Measurements from ENCODE around the gene GDF2.
A peak's percentile ranks its signal among the peaks of the same experiment; 100 is the strongest.

Gene GDF2

GRCh38 chr10:47314416-47314970 is 7.8 kb upstream of the GDF2 start:
- no peak for DNase-seq

GRCh38 chr10:47315421-47315820 is 6.8 kb upstream of the GDF2 start:
- DNase-seq = no peak

GRCh38 chr10:47316131-47316530 is 6.1 kb upstream of the GDF2 start:
- no peak for DNase-seq

DNA sequence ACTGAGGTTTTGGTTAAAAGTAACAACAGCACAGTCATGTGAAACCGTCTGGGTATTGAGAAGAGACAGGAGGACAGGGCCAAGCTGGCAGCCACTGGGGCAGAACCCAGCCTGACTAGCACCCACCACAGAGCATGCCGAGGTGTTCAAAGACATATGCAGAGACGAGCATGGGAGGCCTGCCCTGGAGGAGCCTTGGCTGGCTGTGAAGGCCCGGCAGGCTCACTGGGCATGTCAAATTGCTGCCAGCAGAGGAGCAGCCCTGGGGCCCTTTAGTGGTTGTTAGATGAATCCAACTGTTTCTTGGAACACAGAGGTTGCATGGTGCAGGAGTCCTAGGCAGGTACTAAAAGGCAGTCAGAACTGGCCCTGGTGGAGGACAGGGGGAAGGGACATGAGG is 5.0 kb upstream of the GDF2 start:
- DNase-seq = no peak

DNA sequence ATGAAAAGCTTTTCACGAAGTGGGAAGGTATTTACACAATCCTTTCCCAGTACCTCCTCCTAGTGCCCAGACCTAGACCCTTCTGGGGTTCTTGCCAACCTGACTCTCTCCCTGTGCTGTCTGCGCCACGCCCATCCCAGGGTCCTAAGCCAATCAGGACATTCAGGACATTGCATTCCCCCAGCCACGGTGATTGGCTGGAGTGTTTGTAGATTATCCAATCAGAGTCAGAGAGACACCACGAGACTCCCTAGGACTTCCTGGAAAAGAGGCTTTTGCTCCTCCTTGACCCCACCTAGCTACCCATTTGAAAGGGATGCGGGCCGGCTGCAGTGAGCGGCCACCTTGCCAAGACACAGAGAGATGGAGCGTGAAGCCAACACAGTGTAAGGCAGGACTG is 3.5 kb upstream of the GDF2 start:
- no peak for DNase-seq

DNA sequence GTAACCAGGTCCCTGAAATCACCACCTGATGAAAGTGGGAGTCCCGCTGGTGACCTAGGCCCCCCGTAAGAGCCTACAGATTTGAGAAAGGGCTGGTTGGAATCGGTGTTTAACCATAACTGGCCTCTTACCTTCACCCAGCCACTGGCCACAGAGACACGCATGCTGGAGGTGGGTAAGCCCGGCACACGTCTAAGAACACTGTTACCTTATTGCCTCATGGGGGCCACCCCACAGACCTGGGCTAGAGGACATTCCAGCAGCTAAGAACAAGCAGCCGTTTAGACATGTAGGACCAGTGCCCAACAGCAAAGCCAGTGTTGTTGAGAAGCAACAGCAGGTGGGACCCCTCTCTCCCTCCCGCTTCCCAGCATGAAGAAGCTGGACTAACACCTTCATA is 2.5 kb upstream of the GDF2 start:
- DNase-seq = no peak

DNA sequence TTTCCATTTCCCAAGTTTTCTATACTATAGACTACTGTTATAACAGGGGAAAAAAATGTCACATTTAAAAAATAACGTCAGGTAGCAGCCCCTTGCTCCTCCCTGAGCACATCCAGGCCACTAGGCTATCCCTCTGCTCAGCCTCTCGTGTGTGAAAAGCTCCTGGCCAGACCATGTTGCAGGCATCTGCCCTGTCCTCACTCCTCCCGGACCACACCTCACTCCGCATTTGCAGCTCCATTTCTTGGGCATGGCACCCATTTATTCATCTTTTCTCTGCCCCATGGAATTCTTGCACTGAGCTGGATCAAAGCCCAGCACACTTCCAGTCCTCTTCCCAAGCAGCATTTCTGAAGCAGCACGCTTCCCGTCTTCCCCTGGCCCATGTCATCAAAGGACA is 1.4 kb upstream of the GDF2 start:
- no peak for DNase-seq

DNA sequence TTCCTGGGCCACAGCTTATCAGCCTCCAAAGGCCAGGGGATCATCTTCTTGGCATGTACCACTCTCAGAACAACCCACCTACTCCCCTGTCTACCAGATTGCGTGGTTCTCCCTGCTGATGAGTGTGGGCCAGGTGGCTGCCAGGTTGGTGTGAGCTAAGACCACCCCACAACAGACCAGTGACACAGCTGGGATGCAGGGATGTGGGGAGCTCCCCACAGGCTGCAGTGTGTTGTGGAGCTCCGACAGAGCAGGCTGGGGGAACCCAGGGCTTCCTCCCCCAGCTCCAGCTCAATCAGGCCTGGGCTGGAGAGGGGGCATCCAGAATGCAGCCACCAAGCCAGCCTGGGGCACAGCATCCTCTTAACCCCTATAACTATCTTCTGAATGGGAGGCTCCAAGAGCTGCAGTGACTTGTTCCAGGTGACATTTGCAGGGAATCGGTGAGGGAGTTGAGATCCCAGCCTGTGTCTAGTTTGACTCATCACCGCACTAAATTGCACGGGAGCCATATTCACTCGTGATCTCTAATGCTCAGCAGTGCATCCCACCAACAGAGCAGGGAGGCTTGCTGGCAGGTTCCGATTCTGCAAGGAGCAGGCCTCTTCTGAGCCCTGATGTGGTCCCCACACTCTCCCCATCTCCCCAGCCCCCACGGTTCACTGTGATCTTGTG is 596 bp upstream of the GDF2 start:
- no peak for DNase-seq

DNA sequence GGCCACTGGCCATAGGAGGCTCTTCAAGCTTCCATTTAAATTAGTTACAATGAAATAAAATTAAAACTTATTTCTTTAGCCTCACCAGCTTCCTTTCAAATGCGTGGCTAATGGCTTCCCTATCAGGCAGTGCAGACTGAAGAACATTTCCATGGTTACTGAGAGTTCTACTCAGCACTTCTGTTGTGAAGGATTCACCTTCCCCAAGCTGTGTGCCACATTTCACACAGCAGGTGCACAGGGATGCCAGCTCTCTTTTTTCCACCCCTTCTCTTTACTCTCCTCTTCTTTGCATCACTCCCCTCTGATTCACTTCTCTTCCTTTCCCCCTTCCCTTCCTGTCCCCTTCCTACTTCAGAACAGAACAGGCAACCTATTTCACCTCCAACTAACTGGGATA is 833 bp downstream of the GDF2 start:
- DNase-seq = no peak

DNA sequence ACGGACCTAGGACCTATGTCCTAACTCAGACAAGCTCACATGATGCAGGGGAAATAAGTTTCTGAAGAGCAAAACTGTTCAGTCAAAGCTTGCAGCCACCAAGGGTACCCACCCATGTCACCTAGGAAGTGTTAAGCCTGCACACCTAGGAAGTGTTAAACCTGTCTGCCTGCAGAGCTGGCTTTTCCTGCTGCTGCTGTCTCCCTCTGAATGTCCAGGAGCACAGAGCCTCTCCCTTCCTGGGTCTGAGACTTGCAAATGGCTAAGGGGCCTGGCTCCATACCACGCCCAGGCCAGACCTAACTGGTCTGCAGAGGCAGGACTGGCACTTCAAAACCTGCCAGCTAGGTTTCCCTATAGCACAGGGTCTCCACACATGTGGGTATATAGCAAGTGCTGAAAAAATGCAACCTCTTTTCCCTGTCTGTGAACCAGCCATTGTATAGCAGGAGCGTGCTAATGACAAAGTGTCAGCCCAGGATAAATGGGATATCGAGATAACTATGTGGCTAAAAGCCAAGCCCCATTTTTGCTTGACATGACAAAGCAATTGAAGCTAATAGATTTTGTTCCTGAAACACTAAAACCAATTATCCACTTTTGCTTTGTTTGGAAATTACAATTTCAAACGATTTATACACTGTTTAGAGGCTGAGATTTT is 1.5 kb downstream of the GDF2 start:
- DNase-seq = no peak

GRCh38 chr10:47325303-47326291 is 3.3 kb downstream of the GDF2 start:
- DNase-seq = no peak

- no peak for DNase-seq
Observed at GRCh38 chr10:47326306-47326926, 4.2 kb downstream of the GDF2 start.

- DNase-seq = peak; percentile 24
Observed at GRCh38 chr10:47326927-47327330, 4.7 kb downstream of the GDF2 start.

GRCh38 chr10:47329855-47330254 is 7.6 kb downstream of the GDF2 start:
- no peak for DNase-seq

- no peak for DNase-seq
Observed at GRCh38 chr10:47330366-47330765, 8.1 kb downstream of the GDF2 start.

GRCh38 chr10:47330804-47331203 is 8.6 kb downstream of the GDF2 start:
- no peak for DNase-seq

DNA sequence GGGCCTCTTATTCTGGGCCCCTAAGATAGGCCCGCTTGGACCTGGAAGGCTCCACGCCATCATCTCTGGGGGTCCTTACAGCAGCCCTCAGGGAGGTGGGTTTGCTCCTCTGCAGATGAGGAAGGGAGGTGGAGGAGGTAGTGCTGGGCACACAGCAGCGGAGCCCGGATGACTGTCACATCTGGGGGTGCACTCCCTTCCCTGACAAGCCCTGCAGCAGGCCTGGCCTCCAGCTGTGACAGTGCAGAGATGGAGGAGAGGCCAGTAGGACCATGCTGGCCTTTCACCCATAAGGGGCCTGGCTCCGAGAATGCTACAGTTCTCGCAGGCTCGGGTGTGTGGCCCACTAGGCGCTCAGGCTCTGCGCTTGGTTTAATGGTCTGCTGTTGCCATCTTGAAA is 9.2 kb downstream of the GDF2 start:
- no peak for DNase-seq

- no peak for DNase-seq
Observed at GRCh38 chr10:47331954-47332353, 9.7 kb downstream of the GDF2 start.

DNA sequence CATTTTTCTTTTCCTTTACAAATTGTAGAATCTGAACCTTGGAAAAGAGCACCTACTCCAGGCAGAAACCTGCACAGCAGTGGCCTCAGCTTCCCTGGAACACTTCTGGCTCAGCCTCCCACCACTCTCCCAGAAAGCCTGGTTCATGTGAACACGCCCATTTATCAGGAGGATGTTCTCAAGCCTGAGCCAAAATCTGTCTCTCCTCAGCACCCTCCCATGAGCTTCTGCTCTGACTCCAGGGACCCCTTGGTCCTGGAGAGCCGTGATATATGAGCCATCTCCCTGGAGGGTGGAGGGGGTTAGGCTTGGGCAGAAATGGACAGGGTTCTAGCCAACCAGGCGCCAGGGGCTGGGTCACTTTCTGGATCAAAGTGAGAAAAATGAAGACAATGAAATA is 10.1 kb downstream of the GDF2 start:
- DNase-seq = no peak

DNA sequence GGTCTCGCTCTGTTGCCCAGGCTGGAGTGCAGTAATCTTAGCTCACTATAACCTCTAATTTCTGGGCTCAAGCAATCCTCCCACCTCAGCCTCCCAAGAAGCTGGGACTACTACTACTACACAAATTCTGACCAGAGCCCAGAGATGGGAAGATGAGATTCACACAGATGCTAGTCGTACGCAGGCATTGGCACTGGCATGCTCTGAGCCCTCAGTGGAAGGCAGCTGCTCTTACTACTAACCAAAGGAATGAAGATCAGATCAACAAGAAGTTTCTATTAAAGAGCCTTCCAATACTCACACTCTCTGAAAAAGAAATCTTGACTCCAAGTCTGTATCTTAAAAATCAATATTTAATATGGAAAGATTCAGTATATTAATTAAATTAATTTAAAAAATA is 10.7 kb downstream of the GDF2 start:
- no peak for DNase-seq

DNA sequence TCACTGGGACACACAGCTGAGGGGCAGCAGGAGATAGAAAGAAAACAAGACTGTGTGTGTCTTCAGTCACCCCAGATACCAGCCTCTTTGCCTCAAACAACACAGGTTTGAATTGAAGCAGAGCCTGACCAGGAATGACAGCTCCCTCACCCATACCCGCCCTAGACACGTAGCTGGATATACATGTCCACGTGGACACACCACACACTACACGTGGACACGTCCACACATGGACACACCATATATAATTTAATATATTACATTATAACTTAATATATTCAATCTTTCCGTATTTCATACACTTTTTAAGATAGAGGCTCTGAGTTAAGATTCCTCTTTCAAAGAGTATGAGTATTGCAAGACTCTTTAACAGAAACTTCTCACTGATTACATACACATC is 11.3 kb downstream of the GDF2 start:
- no peak for DNase-seq

- DNase-seq = peak; percentile 73
Observed at GRCh38 chr10:47334466-47335295, 12.4 kb downstream of the GDF2 start.
